Activated CD4-positive, alpha-beta T cell treated with anti-CD3 and anti-CD28 coated beads, Interleukin-2, amount 50 U/mL, for 24 hours (primary cell): ENCODE measurements around the gene SLC16A5.
A peak's percentile ranks its signal among the peaks of the same experiment; 100 is the strongest.
"Not testable (repeated sequence)": the region's sequence is repeated elsewhere in the genome, so short reads cannot be mapped to it uniquely, and the experiment has no call there.

Experiments used
- DNase-seq, 2 donors: peaks; one replicate each; pipeline ENCODE4 v3.0.0-alpha.2; 2020; ENCODE audit warnings: low read depth in 1 of 2, low spot score in 1 of 2

The SLC16A5 gene

DNA sequence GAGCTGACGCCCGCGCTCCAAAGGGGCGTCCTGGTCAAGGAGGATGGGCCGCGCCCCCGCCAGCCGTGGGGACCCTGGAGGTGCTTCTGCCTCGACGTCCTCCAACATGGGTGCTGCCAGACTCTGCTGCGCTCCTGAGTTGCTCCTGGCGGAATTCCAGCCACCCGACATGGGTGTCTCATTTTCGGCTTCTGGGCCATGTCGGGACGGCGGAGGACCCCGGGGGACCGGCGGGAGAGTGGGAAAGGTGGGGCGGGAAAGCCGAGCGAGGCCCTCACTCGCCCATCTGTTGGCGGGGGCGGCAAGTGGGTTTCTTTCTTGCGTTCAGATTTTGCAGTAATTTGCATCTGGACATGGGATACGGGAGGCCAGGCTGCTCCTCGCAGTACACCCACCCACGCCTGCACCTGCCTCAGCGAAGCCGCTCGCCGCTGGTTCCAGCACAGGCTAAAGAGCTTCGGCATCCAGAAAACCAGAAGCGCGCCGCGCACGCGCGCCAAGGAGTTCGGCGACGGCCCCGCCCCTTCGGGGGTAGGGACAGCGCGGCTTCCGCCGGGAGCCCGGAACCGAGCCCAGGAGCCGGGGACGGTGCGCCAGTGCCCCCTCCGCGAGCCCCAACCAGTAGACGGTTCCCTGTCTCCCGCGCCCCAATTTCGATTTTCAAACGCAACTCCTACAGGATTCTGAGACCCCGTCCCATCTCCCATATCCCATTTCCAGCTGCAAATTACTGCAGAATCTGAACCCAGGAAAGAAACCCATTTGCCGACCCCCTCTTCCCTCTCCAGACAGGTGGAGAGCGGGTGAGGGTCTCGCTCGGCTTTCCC, 21.9 kb downstream of the SLC16A5 start, which contains the start of gene ARMC7:
TSS of gene ARMC7 (plus strand) at position 563 of the 827 bp plus-strand sequence. CDS start 320 bp downstream, outside the sequence.
- peak; percentile 82 to 88 for DNase-seq

DNA sequence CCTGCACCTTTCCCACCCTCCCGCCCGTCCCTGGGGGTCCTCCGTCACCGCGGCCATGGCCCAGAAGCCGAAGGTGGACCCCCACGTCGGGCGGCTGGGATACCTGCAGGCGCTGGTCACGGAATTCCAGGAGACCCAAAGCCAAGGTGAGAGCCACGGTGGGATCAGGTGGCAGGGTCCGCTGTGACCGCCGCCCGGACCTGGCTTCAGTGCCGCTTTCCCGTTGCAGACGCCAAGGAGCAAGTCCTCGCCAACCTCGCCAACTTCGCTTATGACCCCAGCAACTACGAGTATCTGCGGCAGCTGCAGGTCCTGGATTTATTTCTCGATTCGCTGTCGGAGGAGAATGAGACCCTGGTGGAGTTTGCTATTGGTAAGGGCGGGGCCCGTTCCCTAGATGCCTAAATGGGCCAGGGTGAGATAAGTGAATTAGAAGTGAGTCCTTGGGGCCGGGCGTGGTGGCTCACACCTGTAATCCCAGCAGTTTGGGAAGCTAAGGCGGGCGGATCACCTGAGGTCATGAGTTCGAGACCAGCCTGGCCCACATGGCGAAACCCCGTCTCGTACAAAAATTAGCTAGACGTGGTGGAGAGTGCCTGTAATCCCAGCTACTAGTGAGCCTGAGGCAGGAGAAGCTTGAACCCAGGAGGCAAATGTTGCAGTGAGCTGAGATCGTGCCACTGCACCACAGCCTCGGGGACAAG, 22.6 kb downstream of the SLC16A5 start:
- no peak for DNase-seq

DNA sequence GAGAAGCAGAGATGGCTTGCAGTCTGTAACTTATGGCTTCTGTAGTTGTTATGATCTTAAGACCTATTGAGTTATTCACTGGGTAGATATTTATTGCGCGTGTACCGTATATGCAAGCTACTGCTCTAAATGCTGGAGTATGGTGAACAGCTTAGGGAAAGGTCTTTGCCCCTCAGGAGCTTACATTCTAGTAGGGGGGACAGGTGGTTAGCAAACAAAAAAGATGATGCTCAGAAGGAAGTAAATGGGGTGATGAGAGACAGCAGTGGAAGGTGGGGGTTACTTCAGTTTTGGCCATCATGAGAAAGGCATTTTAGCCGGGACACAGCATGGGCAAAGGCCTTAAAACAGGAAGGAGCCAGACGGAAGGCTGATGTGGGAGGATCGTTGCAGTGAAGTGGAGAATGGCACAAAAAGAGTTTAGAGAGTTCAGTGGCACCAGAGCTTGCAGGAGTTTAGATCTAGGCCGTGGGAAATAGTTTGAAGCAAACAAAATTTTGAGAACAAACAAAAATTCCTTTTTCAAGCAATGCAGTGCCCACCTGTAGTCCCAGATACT, 24.1 kb downstream of the SLC16A5 start:
- DNase-seq: no peak

DNA sequence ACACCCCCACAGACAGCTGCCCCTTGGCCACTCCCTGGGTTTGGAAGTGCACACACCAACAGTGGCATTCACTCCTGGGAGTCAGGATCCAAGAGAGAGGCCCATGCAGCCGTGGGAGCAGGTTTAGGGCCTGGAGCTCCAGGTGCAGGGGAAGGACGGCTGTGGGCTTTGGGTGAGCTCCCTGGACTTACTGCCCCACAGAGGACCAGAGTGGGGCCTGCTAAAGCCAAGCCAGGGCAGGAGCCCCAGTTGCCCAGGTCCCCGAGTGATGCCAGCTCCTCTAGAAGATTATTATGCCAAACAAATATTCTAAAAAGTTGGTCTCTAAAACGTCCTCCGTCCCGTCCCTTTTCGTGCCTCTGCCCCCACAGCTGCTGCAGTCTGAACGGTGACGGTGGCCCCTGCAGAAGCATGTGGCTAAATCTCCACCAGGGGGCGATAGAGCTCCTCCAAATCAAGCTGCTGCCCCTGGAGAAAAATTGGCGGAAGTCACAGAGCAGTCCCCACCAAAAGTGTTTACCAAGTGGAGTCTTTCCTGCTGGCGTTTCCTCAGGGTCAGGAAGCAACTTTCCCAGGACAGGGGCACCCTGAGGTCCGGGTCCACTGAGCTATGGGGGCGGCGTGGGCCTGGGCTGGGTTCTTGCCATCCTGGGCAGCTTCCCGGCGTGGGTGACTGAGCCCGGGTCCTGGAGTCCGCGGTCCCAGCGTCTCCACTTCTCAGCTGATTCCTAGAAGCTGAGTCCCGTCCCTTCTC, 26.2 kb downstream of the SLC16A5 start:
- DNase-seq: peak; percentile 83 to 89

DNA sequence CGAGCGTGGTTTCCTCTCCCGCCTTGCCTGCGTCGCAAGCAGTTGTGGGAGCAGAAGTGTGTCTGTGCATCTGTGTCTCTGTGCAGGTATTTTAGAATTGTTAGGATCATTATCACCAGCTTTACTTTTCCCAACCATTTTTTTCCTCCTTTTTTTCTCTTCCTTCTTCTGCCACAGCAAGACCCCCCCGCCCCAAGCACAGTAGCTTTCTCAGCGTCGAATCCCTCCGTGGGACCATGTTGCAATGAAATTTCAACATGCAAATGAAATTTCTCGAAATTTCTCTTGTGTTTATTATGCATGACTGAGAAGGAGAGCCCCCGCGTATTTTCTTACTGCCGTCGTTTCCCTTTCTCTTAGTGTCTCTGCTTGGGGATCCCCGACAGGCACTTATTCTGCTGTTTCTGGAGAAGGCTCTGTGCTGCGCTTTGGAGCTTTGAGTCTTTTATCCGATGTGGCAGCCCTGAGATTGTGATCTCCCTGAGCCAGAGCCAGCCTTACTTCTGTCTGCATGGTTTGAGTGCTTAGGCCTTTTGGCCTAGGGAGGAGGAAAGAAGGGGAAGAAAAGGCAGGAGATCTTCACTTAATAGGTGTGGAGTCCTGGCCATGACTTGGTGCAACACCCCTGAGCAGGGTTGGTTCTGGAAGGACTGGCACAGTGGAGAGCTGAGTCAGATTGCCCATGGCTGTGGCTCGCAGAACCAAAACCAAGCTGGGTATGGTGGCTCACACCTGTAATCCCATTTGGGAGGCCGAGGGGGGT, 27.0 kb downstream of the SLC16A5 start:
- no peak for DNase-seq

DNA sequence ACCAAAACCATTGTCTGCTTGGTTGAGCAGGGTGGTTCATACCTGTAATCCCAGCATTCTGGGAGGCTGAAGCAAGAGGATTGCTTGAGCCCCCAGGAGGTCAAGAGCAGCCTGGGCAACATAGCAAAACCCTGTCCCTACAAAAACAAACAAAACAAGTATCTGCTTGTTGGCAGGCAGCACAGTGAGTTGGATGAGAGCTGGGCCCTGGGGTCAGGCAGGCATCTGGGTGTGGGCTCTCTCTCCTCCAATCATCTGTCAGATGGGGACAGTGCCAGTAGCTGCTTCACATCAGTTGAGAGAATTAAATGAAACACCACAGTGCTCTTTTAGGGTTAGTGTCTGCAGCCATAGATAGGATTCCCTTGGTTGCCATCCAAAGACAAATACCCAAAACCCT, 27.8 kb downstream of the SLC16A5 start:
- no peak for DNase-seq

DNA sequence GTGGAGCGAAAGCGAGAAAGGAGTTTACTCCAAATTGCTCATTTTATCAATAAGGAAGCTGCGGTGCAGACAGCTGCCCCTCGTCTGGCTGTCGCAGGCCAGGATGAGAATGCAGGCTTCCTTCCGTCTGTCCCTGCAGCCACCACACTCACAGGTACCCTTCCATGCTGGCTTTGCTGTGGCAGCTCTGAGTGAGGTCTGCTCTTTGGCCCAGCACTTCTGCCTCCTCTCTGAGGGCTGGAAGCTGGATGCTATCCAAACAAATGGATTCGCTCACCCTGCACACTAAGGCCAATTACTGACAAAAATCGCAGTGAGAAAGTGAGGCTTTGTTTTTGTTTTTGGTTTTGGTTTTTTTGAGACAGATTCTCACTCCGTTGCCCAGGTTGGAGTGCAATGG, 29.0 kb downstream of the SLC16A5 start:
- DNase-seq: no peak

DNA sequence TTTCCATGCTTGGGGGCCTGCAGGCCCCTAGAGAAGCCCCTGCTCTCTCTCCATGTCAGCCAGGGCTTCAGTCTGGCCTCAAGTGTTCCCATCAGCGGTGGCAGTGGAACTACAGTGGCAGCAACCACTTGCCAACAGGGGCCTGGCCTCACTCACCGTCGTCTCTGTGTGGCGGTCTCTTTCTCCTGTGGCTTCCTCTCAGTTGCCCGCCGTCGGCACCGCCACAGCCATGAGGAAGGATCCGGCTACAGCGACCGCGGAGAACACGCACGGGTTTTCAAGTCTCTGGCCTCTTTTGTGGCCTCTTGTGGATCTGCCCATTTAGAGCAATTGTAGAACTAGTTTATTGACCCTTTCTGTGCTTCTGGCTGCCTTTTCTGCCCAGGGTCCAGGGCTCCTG, 30.6 kb downstream of the SLC16A5 start:
- DNase-seq: no peak

DNA sequence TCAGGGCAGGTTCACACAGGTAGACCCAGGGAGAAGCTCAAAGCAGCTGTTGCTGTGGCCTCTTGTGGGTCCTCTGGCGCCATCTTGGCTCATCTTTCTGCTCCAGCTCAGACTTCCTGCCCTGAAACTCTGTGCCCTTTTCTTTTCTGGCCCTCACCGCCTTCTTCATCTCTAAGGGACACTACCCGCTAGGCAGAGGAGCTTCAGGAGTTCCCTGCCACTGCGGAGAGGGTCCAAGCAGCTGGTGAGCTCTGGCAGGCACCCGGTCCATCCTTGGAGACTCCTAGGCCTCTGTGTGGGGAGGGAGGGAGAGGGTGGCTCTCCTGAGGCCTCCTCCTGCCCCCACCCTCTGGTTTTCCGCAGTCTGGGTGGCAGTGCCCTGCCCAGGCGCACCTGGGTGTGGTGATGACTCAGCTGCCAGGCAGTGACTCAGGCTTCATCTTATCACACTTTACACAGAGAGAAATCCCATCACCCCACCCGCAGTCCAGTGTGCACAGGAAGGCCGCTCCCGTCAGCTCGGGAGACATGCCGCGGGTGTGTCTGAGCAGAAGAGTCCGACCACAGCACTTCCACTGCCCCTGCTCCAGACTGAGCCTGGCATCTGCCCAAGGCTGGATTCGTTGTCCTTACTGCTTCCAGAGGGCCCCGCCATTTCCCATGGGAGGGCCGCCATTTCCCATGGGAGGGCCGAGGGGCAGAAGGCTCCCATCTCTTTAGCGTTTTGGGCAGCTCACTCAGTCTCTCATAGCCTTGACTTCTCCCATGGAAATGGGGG, 36.5 kb downstream of the SLC16A5 start:
- peak in 1 of 2 donors; percentile 51 for DNase-seq

DNA sequence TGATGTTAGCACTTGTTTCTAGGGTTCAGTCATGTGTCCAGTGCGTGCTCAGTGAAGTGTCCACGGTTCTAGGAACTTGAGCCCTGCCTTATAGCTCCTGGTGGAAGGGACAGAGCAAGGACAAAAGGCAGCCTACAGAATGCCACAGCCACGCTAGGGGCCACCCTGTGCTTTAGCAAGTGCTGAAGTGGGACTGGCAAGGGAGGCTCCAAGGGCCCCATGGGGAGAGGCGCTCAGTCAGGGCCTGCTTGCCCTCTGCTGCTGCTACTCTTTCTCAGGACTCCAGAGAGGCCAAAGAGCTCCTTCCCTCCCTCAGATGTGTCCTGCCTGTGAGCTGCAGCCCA, 37.0 kb downstream of the SLC16A5 start:
- no peak for DNase-seq

DNA sequence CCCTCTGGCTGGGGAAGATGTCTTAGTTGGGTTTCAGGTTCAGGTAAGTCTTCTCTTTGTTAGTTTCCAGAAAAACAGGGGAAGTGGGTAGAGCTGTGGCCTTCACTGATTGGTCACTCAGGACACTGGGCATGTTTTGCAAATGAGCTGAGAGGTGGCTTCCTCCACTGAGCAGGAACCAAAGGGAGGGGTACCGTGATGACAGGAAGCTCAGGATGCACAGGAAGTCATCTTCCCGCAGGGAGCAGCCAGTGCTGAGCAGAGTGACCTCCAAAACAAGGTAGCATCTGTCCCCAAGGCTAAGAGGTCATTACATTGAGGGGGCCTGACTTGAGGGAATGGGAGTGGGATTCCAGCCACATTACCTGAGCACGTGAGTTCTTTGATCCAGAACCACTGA, 38.2 kb downstream of the SLC16A5 start:
- no peak for DNase-seq

DNA sequence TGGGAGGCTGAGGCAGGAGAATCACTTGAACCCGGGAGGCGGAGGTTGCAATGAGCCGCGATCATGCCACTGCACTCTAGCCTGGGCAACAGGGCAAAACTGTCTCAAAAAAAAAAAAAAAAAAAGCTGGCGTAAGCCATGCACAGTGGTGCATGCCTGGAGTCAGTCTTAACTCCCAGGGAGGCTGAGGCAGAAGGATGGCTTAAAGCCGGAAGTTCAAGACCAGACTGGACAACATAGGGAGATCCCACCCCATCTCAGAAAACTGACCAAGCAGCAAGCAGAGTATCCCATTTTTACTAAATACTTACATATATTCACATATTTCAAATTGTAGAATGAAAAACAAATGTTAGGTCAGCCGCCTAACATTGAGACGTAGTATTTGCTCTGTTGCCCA, 39.2 kb downstream of the SLC16A5 start:
- DNase-seq: no peak

DNA sequence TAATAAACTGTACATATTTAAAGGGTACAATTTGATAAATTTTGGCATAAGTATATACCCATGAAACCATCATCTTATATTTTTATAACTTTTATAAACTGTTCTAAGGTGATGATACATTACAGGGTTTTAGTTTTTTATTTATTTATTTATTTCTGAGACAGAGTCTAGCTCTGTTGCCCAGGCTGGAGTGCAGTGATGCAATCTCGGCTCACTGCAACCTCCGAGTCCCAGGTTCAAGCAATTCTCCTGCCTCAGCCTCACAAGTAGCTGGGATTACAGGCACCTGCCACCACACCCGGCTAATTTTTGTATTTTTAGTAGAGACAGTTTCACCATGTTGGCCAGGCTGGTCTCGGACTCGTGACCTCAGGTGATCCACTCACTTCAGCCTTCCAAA, 40.2 kb downstream of the SLC16A5 start:
- not testable (repeated sequence) for DNase-seq

DNA sequence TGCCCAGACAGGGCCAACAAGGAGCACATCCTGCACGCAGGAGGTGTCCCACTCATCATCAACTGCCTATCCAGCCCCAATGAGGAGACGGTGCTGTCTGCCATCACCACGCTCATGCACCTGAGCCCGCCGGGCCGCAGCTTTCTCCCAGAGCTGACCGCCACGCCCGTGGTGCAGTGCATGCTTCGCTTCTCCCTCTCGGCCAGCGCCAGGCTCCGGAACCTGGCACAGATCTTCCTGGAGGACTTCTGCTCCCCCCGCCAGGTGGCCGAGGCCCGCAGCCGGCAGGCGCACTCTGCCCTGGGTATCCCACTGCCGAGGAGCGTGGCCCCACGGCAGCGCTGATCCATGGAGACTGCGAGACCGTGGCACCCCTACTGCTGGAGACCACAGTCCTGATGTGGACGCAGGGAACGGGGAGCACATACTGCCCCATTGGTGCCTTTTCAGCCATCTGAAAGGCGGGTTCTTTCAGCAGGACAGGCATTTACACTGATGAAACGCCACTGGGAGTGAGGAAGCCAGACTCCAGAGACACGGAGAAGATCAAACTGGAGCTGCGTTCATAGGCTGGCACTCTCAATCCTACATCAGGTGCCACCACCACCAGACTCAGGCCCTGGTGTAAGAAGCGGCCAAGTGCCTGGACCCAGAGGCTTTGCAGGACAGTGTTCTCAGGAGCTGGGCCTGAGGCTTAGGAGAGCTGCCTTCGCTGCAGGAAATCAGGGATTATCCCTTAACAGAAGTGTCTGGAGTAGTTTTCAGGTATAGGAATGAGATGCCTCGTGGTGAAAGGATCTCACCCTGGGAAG, 41.1 kb downstream of the SLC16A5 start:
- DNase-seq: no peak

DNA sequence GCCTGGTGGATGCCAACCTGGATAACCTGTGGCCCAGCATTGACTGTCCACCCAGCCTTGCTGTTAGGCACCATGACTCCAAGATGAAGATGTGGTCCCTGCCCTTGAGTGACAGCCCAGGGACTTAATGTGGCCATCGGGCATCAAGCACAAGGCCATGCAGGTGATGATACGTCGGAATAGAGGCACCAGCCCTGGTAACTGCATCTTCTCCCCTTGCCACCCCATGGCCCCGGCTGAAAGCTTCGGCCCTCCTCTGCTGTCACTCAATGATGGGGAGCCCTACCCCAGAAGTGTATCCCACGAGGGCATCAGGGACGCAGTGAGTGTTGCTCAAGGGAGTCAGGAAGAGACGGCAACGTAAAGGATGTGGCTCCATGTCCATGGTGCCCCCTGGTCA, 41.8 kb downstream of the SLC16A5 start:
- no peak for DNase-seq

DNA sequence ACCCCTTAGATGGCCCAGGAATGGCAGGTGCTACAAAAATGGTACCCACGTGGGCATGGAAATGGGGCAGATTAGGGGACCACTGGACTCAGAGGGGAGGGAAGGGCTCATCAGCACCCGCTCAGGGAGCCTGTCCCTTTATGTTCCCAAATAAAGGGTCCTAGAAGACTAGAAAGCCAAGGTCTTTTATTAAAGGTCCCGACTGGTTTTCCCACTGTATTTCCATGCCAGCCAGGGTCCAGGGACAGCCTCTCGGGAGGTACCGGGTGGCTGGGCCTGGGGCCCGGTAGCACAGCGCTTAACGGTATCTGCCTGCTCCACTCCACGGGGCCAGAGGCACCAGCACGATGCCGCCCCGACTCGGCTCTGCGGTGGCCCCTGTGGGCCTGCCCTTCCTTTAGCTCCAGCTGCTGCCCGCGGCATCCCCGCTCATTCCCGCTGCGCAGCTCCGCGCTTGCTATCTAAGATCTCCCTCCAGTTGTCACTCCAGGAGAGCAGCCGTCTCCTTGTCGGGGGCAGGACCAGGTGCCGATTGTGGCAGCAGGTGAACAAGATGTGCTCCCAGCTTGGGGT, 42.4 kb downstream of the SLC16A5 start:
- no peak for DNase-seq

DNA sequence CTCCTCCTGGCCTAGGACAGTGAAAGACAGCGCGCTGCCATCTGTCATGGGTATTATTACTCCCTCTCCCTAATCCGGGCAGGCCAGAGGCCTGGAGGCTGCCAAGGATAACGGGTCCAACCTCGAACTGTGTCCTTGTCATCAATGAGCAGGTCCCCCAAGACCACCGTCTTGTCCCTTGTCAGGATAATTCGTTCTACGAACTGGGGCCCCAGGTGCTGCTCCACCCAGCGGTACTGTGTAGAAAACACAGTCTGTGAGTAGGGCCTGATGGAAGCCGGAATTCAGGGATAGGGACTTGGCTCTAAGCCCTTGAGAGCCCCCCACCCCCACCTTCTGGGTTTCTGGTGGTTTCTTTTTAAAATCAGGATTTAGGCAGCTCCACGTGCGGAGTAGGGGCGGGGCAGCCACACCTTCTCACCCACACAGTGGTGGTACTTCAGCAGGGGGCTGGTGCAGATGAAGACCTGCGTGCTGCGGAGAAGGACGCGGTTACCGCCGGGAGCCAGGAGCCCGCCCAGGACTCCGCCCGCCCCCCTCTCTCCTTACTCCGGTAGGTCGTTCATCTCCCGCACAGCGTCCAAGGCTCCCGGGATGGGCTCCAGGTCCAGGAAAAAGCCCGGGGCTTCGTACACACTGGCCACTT, 43.0 kb downstream of the SLC16A5 start:
- peak; percentile 36 to 39 for DNase-seq

DNA sequence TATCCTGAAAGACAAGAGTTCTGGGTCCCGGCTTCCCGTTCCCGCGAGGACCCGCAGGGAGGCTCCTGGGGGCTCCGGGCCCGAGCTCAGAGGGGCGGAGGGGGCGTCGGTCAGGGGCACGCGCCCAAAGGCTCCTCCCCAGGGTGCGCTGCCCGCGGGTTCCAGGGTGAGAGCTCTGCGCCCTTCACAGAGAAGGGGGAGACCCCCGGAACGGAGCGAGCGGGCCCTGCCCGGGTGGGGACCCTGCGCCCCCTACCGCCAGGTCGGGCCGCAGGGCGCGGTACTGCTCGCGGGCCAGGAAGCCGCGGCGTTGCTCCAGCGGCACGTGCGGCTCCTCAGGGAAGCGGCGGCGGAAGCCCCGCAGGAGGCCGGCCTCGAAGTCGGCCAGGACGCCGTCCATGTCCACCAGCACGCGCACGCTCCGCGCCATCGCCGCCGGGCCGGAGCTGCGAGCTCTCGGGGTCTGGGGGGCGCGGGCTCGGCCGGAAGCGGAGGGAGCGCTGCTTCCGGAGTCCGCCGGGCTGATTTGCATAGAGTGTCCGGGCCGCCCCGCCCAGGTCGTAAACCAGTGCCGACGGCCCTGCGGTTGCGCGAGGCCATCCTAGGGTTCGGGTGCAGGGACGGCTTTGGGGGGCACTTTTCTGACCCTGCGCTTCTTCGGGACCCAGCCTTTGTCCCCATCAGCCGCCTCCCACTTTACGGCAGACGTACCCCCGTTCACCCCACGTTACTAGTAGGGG, 43.7 kb downstream of the SLC16A5 start, which contains the start of gene NT5C:
TSS of gene NT5C (minus strand) at position 465 of the 740 bp plus-strand sequence. CDS start at position 430, 35 bp downstream.
- DNase-seq: peak; percentile 45 to 63
